Measurements from ENCODE around the gene SLC26A8. TPM values are rescaled to one million over a fixed set of nuclear protein-coding genes. Genes with fewer than 3 reads are reported as not detected.

Gene SLC26A8
- total RNA-seq, 2 experiments from 2014 or later, result not detected

DNA sequence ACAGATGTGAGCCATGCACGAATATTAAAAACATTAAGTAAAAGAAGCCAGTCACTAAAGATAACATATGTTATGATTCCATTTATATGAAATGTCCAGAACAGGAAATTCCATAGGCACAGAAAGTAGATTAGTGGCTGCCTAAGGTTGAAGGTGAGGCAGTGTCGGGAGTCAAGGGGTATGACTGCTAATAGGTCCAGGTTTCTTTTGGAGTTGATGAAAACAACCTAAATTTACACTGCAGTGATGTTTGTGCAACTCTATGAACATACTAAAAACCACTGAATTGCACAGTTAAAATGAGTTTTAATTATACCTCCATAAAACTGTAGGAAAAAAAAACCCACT, 118.0 kb downstream of the SLC26A8 start:
- ATAC-seq (no peak), DNase-seq (no peak)
- Mint-ChIP-seq H3K36me3 (peaks cover 70% of the 10 kb centered on the region), H3K9me3 (ENCODE audit: low read depth) (peaks cover 28% of the 10 kb centered on the region), H3K4me3 (no peak overlapping the region), H3K27ac (no peak overlapping the region), H3K4me1 (peaks cover 13% of the 10 kb centered on the region), H3K27me3 (no peaks in the 10 kb centered on the region)
- CTCF ChIA-PET, result no interaction called here

- peaks cover 13% of the 10 kb centered on the region for H3K4me1 Mint-ChIP-seq
- H3K9me3 Mint-ChIP-seq (ENCODE audit: low read depth), result peaks cover 25% of the 10 kb centered on the region
- ATAC-seq (no peak), DNase-seq (no peak)
- H3K36me3 Mint-ChIP-seq, result peaks cover 69% of the 10 kb centered on the region
- H3K27ac Mint-ChIP-seq, result no peak overlapping the region
- H3K27me3 Mint-ChIP-seq, result no peaks in the 10 kb centered on the region
- CTCF ChIA-PET, result no interaction called here
- no peak overlapping the region for H3K4me3 Mint-ChIP-seq
Measured at GRCh38 chr6:35905841-35906498, 118.5 kb downstream of the SLC26A8 start.

- Mint-ChIP-seq H3K36me3 (peaks cover 68% of the 10 kb centered on the region), H3K4me3 (no peak overlapping the region), H3K27me3 (no peaks in the 10 kb centered on the region), H3K27ac (no peak overlapping the region), H3K4me1 (peaks cover 13% of the 10 kb centered on the region), H3K9me3 (ENCODE audit: low read depth) (peaks cover 18% of the 10 kb centered on the region)
- CTCF ChIA-PET, result interaction anchor here (1.5 to 2.2 kb wide), 2 partner anchors 7 to 13 kb away, joined by 3 to 4 read pairs; no protein-coding TSS in a partner anchor
- DNase-seq (no peak), ATAC-seq (no peak)
Measured at GRCh38 chr6:35905141-35905785, 119.2 kb downstream of the SLC26A8 start.

GRCh38 chr6:35903679-35904078, 120.8 kb downstream of the SLC26A8 start:
- ATAC-seq (no peak), DNase-seq (no peak)
- Mint-ChIP-seq H3K9me3 (ENCODE audit: low read depth) (peaks cover 10% of the 10 kb centered on the region), H3K27me3 (no peaks in the 10 kb centered on the region), H3K4me3 (no peak overlapping the region), H3K27ac (no peak overlapping the region), H3K36me3 (peaks cover 62% of the 10 kb centered on the region), H3K4me1 (peaks cover 13% of the 10 kb centered on the region)
- CTCF ChIA-PET, result interaction anchor here (0.8 to 2.2 kb wide), 3 partner anchors 9 to 14 kb away, joined by 3 to 4 read pairs (median 4); no protein-coding TSS in a partner anchor

DNA sequence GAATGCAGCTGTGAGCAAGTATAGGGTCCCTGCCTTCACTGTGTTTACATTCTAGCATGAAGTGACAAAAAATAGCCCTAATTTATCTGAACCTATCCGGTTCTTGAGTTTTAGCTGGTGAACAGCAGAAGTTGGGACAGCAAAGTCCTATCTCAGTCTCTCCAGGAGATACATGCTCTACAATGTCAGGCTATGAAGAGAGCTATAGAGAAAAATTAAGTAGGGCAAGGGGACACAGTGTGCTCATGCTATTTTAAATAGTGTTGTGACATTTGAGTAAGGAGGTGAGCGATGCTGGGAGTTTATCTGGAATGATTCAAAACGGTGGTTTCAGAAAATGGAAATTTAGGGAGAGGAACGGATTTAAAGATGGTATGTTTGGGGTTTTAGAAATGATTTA, 124.0 kb downstream of the SLC26A8 start:
- DNase-seq (no peak), ATAC-seq (no peak)
- Mint-ChIP-seq H3K27ac (no peak overlapping the region), H3K27me3 (no peaks in the 10 kb centered on the region), H3K36me3 (peaks cover 54% of the 10 kb centered on the region), H3K4me1 (peaks cover 6% of the 10 kb centered on the region), H3K9me3 (ENCODE audit: low read depth) (peaks cover 4% of the 10 kb centered on the region), H3K4me3 (no peak overlapping the region)
- CTCF ChIA-PET, result interaction anchor here (0.7 kb wide), 1 partner anchor 8 kb away, joined by 3 read pairs; no protein-coding TSS in a partner anchor

DNA sequence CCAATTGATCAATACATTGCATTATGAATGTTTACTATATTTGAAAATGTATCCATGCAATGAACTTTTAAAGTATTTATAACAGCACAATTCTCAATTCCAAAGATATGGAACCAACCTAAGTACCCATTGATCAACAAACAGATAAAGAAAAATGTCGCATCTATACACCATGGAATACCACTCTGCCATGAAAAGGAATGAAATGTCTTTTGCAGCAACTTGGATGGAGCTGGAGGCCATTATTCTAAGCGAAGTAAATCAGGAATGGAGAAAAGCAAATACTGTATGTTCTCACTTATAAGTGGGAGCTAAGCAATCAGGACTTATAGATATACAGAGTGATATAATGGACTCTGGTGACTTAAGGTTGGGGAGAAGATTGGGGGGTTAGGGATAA, 126.4 kb downstream of the SLC26A8 start:
- H3K27ac Mint-ChIP-seq, result no peak overlapping the region
- ATAC-seq (no peak), DNase-seq (no peak)
- H3K4me1 Mint-ChIP-seq, result peaks cover 8% of the 10 kb centered on the region
- H3K27me3 Mint-ChIP-seq, result no peaks in the 10 kb centered on the region
- CTCF ChIA-PET, result no interaction called here
- H3K36me3 Mint-ChIP-seq, result peaks cover 46% of the 10 kb centered on the region
- H3K4me3 Mint-ChIP-seq, result no peak overlapping the region
- H3K9me3 Mint-ChIP-seq (ENCODE audit: low read depth), result peaks cover 4% of the 10 kb centered on the region

- Mint-ChIP-seq H3K4me1 (peaks cover 8% of the 10 kb centered on the region), H3K36me3 (peaks cover 46% of the 10 kb centered on the region), H3K27me3 (no peaks in the 10 kb centered on the region), H3K9me3 (ENCODE audit: low read depth) (peaks cover 4% of the 10 kb centered on the region), H3K27ac (no peak overlapping the region), H3K4me3 (no peak overlapping the region)
- CTCF ChIA-PET, result no interaction called here
- DNase-seq (no peak), ATAC-seq (no peak)
Measured at GRCh38 chr6:35897486-35897885, 127.0 kb downstream of the SLC26A8 start.

- H3K4me3 Mint-ChIP-seq, result no peak overlapping the region
- H3K27me3 Mint-ChIP-seq, result no peaks in the 10 kb centered on the region
- ATAC-seq, result no peak
- H3K4me1 Mint-ChIP-seq, result peaks cover 8% of the 10 kb centered on the region
- DNase-seq, result no peak
- no peak overlapping the region for H3K27ac Mint-ChIP-seq
- H3K9me3 Mint-ChIP-seq (ENCODE audit: low read depth), result peaks cover 4% of the 10 kb centered on the region
- CTCF ChIA-PET, result no interaction called here
- peaks cover 46% of the 10 kb centered on the region for H3K36me3 Mint-ChIP-seq
Measured at GRCh38 chr6:35897036-35897435, 127.4 kb downstream of the SLC26A8 start.

- H3K4me3 Mint-ChIP-seq, result no peak overlapping the region
- H3K9me3 Mint-ChIP-seq (ENCODE audit: low read depth), result peaks cover 4% of the 10 kb centered on the region
- peaks cover 43% of the 10 kb centered on the region for H3K36me3 Mint-ChIP-seq
- DNase-seq (no peak), ATAC-seq (no peak)
- H3K27ac Mint-ChIP-seq, result no peak overlapping the region
- peaks cover 8% of the 10 kb centered on the region for H3K4me1 Mint-ChIP-seq
- CTCF ChIA-PET, result no interaction called here
- no peaks in the 10 kb centered on the region for H3K27me3 Mint-ChIP-seq
Measured at GRCh38 chr6:35896228-35896627, 128.2 kb downstream of the SLC26A8 start.

DNA sequence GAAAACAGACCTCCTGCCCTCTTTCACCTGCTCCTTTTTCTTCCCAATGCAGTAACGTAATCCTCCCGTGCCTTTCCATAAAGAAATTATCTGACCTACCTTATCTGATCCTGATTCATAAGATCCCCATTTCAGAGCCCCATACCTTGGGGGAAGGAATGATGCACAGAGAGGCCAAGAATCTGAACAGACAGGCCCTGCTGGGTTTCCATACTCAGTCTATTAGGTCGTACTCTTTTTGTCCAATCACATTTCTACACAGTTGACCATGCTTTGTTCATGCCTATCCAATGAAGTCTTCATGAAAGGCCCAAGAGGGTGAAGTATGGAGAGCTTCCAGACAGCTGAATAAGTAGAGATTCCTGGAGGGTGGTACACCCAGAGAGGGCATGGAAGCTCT, 128.9 kb downstream of the SLC26A8 start:
- H3K27me3 Mint-ChIP-seq, result no peaks in the 10 kb centered on the region
- H3K36me3 Mint-ChIP-seq, result peaks cover 40% of the 10 kb centered on the region
- ATAC-seq (no peak), DNase-seq (no peak)
- H3K27ac Mint-ChIP-seq, result no peak overlapping the region
- H3K4me1 Mint-ChIP-seq, result peaks cover 10% of the 10 kb centered on the region
- peaks cover 4% of the 10 kb centered on the region for H3K9me3 Mint-ChIP-seq (ENCODE audit: low read depth)
- no peak overlapping the region for H3K4me3 Mint-ChIP-seq
- CTCF ChIA-PET, result no interaction called here

GRCh38 chr6:35894776-35895175, 129.7 kb downstream of the SLC26A8 start:
- H3K4me3 Mint-ChIP-seq, result no peak overlapping the region
- H3K27ac Mint-ChIP-seq, result no peak overlapping the region
- H3K36me3 Mint-ChIP-seq, result peaks cover 39% of the 10 kb centered on the region
- CTCF ChIA-PET, result no interaction called here
- H3K9me3 Mint-ChIP-seq (ENCODE audit: low read depth), result peaks cover 4% of the 10 kb centered on the region
- H3K4me1 Mint-ChIP-seq, result peaks cover 10% of the 10 kb centered on the region
- no peak for ATAC-seq
- DNase-seq, result no peak
- H3K27me3 Mint-ChIP-seq, result no peaks in the 10 kb centered on the region

Other genes with a start within 250 kb of the SLC26A8 start
- gene CLPSL2, start 248.0 kb downstream of the SLC26A8 start, total RNA-seq, result not detected
- not detected for gene CLPSL1, start 243.6 kb downstream of the SLC26A8 start, total RNA-seq
- gene CLPS, start 227.3 kb downstream of the SLC26A8 start, total RNA-seq, result not detected
- gene LHFPL5, start 219.3 kb downstream of the SLC26A8 start, total RNA-seq, result not detected
- gene SRPK1, start 103.5 kb downstream of the SLC26A8 start, total RNA-seq, result 100 to 1,000 TPM in 1 of 2 experiments, 10 to 100 TPM in 1; 88.2 to 101 TPM
- gene MAPK14, start 3.2 kb upstream of the SLC26A8 start, total RNA-seq, result 10 to 100 TPM; 52.8 to 65.7 TPM
- 10 to 100 TPM; 33.9 to 35.6 TPM for gene MAPK13, start 105.9 kb upstream of the SLC26A8 start, total RNA-seq
- 10 to 100 TPM; 13.4 to 14.8 TPM for gene BRPF3, start 172.1 kb upstream of the SLC26A8 start, total RNA-seq
- not detected for gene PNPLA1, start 245.4 kb upstream of the SLC26A8 start, total RNA-seq